HEK293 (cell line): Measurements from ENCODE around the gene PREX1.

Experiments
- KLF16 ChIP-seq: fragments of 450-650 bp; formaldehyde crosslinking; IDR thresholded peaks from 2 replicates; pipeline ENCODE4 v1.5.1; 2017; ENCODE audit warnings: missing biosample characterization, missing genetic modification characterization
- SALL2 ChIP-seq: fragments of 450-650 bp; formaldehyde crosslinking; IDR thresholded peaks from 2 replicates; pipeline ENCODE4 v1.5.0; 2017; ENCODE audit warnings: missing biosample characterization, mild to moderate bottlenecking, missing genetic modification characterization, borderline replicate concordance
- ZBTB21 ChIP-seq: fragments of 450-650 bp; formaldehyde crosslinking; IDR thresholded peaks from 2 replicates; pipeline ENCODE4 v1.5.1; 2017; ENCODE audit warnings: missing biosample characterization, missing genetic modification characterization
- ZIC2 ChIP-seq: fragments of 450-650 bp; formaldehyde crosslinking; IDR thresholded peaks from 2 replicates; pipeline ENCODE4 v1.5.1; 2016; ENCODE audit warnings: missing biosample characterization, missing genetic modification characterization
- ZNF138 ChIP-seq: fragments of 450-650 bp; formaldehyde crosslinking; IDR thresholded peaks from 2 replicates; pipeline ENCODE4 v1.5.1; 2016; ENCODE audit warnings: missing biosample characterization, missing genetic modification characterization, borderline replicate concordance
- ZNF335 ChIP-seq: fragments of 450-650 bp; formaldehyde crosslinking; conservative IDR thresholded peaks from 2 replicates; pipeline ENCODE4 v1.5.1; 2016; ENCODE audit warnings: missing biosample characterization, missing genetic modification characterization
- ZNF350 ChIP-seq: fragments of 450-650 bp; formaldehyde crosslinking; IDR thresholded peaks from 2 replicates; pipeline ENCODE4 v1.5.0; 2017; ENCODE audit warnings: missing biosample characterization, mild to moderate bottlenecking, missing genetic modification characterization
- TF ChIP-seq, protein P1 (sequence below): fragments of 450-650 bp; formaldehyde crosslinking; IDR thresholded peaks from 2 replicates; pipeline ENCODE4 v1.5.1; 2016; ENCODE audit warnings: missing biosample characterization, missing genetic modification characterization
- TF ChIP-seq, protein P2 (sequence below): fragments of 450-650 bp; formaldehyde crosslinking; IDR thresholded peaks from 2 replicates; pipeline ENCODE4 v1.5.1; 2016; ENCODE audit warnings: missing biosample characterization, missing genetic modification characterization

- TF ChIP-seq ZBTB21 (no peak), SALL2 (tag by site-specific recombination) (no peak), ZNF138 (tag by site-specific recombination) (no peak), ZNF335 (tag by site-specific recombination) (no peak), KLF16 (no peak), ZNF350 (tag by site-specific recombination) (no peak), ZIC2 (tag by site-specific recombination) (no peak)
- TF ChIP-seq, protein P1, sequence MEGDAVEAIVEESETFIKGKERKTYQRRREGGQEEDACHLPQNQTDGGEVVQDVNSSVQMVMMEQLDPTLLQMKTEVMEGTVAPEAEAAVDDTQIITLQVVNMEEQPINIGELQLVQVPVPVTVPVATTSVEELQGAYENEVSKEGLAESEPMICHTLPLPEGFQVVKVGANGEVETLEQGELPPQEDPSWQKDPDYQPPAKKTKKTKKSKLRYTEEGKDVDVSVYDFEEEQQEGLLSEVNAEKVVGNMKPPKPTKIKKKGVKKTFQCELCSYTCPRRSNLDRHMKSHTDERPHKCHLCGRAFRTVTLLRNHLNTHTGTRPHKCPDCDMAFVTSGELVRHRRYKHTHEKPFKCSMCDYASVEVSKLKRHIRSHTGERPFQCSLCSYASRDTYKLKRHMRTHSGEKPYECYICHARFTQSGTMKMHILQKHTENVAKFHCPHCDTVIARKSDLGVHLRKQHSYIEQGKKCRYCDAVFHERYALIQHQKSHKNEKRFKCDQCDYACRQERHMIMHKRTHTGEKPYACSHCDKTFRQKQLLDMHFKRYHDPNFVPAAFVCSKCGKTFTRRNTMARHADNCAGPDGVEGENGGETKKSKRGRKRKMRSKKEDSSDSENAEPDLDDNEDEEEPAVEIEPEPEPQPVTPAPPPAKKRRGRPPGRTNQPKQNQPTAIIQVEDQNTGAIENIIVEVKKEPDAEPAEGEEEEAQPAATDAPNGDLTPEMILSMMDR (tag by site-specific recombination) = no peak
- TF ChIP-seq, protein P2, sequence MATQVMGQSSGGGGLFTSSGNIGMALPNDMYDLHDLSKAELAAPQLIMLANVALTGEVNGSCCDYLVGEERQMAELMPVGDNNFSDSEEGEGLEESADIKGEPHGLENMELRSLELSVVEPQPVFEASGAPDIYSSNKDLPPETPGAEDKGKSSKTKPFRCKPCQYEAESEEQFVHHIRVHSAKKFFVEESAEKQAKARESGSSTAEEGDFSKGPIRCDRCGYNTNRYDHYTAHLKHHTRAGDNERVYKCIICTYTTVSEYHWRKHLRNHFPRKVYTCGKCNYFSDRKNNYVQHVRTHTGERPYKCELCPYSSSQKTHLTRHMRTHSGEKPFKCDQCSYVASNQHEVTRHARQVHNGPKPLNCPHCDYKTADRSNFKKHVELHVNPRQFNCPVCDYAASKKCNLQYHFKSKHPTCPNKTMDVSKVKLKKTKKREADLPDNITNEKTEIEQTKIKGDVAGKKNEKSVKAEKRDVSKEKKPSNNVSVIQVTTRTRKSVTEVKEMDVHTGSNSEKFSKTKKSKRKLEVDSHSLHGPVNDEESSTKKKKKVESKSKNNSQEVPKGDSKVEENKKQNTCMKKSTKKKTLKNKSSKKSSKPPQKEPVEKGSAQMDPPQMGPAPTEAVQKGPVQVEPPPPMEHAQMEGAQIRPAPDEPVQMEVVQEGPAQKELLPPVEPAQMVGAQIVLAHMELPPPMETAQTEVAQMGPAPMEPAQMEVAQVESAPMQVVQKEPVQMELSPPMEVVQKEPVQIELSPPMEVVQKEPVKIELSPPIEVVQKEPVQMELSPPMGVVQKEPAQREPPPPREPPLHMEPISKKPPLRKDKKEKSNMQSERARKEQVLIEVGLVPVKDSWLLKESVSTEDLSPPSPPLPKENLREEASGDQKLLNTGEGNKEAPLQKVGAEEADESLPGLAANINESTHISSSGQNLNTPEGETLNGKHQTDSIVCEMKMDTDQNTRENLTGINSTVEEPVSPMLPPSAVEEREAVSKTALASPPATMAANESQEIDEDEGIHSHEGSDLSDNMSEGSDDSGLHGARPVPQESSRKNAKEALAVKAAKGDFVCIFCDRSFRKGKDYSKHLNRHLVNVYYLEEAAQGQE (tag by site-specific recombination) = no peak
Measured at GRCh38 chr20:48603116-48603818, 224.5 kb downstream of the PREX1 start.
